ENCODE results near the gene SPAG17. TPM values are rescaled to one million over a fixed set of nuclear protein-coding genes. Genes with fewer than 3 reads are reported as not detected.

SPAG17 gene
- total RNA-seq, 1 experiment from 2014 or later, result not detected

- no peak for TF ChIP-seq EZH2phosphoT487 (IDR thresholded peaks at IDR 0.05; ENCODE audit: borderline replicate concordance)
Measured at GRCh38 chr1:118214866-118215265, 29.8 kb upstream of the SPAG17 start (continued).

DNA sequence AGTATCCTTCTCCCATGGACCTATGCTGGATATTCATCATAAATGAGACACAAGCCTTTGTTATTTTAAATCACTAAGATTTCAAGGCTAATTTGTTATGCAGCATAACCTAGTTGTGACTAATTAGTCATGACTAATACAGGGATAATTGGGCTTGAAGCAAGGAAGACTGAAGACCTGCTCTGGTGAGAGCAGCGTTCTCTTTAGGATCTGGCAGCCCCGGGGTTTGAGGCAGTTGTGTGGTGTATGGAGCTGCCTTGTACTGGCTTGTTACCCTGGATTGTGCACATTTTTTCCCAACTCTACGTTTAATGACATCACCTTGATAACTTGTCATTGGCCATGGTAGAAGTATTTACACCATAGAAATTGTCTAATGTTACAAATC, 25.7 kb upstream of the SPAG17 start:
- TF ChIP-seq ZFX (IDR thresholded peaks at IDR 0.05), result no peak
- TF ChIP-seq SRF (IDR thresholded peaks at IDR 0.05; ENCODE audit: low read depth), result no peak
- TF ChIP-seq CEBPB (IDR thresholded peaks at IDR 0.05; ENCODE audit: low read depth), result no peak
- no peak for TF ChIP-seq SP1 (IDR thresholded peaks at IDR 0.05; ENCODE audit: low read depth)
- TF ChIP-seq POLR2A (IDR thresholded peaks at IDR 0.05; ENCODE audit: borderline replicate concordance, extremely low read depth, insufficient read depth, insufficient read length), result no peak
- TF ChIP-seq POLR2AphosphoS5 (IDR thresholded peaks at IDR 0.05; ENCODE audit: low read depth, low read length), result no peak
- TF ChIP-seq, protein P1, sequence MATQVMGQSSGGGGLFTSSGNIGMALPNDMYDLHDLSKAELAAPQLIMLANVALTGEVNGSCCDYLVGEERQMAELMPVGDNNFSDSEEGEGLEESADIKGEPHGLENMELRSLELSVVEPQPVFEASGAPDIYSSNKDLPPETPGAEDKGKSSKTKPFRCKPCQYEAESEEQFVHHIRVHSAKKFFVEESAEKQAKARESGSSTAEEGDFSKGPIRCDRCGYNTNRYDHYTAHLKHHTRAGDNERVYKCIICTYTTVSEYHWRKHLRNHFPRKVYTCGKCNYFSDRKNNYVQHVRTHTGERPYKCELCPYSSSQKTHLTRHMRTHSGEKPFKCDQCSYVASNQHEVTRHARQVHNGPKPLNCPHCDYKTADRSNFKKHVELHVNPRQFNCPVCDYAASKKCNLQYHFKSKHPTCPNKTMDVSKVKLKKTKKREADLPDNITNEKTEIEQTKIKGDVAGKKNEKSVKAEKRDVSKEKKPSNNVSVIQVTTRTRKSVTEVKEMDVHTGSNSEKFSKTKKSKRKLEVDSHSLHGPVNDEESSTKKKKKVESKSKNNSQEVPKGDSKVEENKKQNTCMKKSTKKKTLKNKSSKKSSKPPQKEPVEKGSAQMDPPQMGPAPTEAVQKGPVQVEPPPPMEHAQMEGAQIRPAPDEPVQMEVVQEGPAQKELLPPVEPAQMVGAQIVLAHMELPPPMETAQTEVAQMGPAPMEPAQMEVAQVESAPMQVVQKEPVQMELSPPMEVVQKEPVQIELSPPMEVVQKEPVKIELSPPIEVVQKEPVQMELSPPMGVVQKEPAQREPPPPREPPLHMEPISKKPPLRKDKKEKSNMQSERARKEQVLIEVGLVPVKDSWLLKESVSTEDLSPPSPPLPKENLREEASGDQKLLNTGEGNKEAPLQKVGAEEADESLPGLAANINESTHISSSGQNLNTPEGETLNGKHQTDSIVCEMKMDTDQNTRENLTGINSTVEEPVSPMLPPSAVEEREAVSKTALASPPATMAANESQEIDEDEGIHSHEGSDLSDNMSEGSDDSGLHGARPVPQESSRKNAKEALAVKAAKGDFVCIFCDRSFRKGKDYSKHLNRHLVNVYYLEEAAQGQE (IDR thresholded peaks at IDR 0.05; ENCODE audit: low read depth), result no peak
- TF ChIP-seq, protein P2, sequence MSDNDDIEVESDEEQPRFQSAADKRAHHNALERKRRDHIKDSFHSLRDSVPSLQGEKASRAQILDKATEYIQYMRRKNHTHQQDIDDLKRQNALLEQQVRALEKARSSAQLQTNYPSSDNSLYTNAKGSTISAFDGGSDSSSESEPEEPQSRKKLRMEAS (IDR thresholded peaks at IDR 0.05), result no peak
- no peak for TF ChIP-seq ZNF274 (IDR thresholded peaks at IDR 0.05; ENCODE audit: low read depth, low read length)
- TF ChIP-seq, protein P3, sequence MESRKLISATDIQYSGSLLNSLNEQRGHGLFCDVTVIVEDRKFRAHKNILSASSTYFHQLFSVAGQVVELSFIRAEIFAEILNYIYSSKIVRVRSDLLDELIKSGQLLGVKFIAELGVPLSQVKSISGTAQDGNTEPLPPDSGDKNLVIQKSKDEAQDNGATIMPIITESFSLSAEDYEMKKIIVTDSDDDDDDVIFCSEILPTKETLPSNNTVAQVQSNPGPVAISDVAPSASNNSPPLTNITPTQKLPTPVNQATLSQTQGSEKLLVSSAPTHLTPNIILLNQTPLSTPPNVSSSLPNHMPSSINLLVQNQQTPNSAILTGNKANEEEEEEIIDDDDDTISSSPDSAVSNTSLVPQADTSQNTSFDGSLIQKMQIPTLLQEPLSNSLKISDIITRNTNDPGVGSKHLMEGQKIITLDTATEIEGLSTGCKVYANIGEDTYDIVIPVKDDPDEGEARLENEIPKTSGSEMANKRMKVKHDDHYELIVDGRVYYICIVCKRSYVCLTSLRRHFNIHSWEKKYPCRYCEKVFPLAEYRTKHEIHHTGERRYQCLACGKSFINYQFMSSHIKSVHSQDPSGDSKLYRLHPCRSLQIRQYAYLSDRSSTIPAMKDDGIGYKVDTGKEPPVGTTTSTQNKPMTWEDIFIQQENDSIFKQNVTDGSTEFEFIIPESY (IDR thresholded peaks at IDR 0.05; ENCODE audit: extremely low read depth, insufficient replicate concordance, low read length), result no peak
- no peak for TF ChIP-seq YY1 (IDR thresholded peaks at IDR 0.05; ENCODE audit: extremely low read depth, insufficient replicate concordance, low read depth, low read length)
- TF ChIP-seq EZH2 (IDR thresholded peaks at IDR 0.05), result no peak
- no peak for TF ChIP-seq SIN3A (IDR thresholded peaks at IDR 0.05; ENCODE audit: low read depth)
- TF ChIP-seq ELF1 (IDR thresholded peaks at IDR 0.05; ENCODE audit: borderline replicate concordance, low read depth), result no peak
- Histone ChIP-seq H2AFZ (ENCODE audit: low read depth, low read length, poor library complexity, severe bottlenecking) (no peak overlapping the region), H3K27ac (ENCODE audit: low read depth, low read length) (no peak overlapping the region), H3K4me3 (replicated peaks in 1 of 2; ENCODE audit: low read depth in 1 of 2, low read length in 2 of 2) (no peak overlapping the region), H3K9ac (ENCODE audit: low read length) (no peak overlapping the region), H4K20me1 (ENCODE audit: insufficient read depth) (no peaks in the 10 kb centered on the region), H3K79me2 (ENCODE audit: insufficient read depth, low read length) (no peaks in the 10 kb centered on the region), H3K9me2 (ENCODE audit: insufficient read depth) (no peaks in the 10 kb centered on the region), H3K4me2 (ENCODE audit: low read length) (no peak overlapping the region), H3K36me3 (ENCODE audit: control insufficient read depth in 1 of 2, insufficient read depth in 2 of 2, low read length in 2 of 2) (no peaks in the 10 kb centered on the region), H3K4me1 (ENCODE audit: control insufficient read depth in 1 of 2, insufficient read depth in 2 of 2, low read length in 2 of 2) (no peaks in the 10 kb centered on the region), H3K9me3 (ENCODE audit: control insufficient read depth in 1 of 2, insufficient read depth in 1 of 2, low read depth in 1 of 2, low read length in 2 of 2) (no peaks in the 10 kb centered on the region), H3K27me3 (ENCODE audit: insufficient read depth, low read length) (no peaks in the 10 kb centered on the region)
- ChIA-PET POLR2A (no interaction called here), RAD21 (ENCODE audit: low non-redundant PET in 1 of 2, low total read pairs in 2 of 2, uncharacterized antibody in 2 of 2, unreplicated experiment in 2 of 2) (no interaction called here), CTCF (no interaction called here)
- no peak for DNase-seq (ENCODE audit: low read depth, low spot score)
- intact Hi-C loops (cut with micrococcal nuclease), result no loop called here
- no TSS peak for BruUV-seq (replicated peaks)
- no peak for ATAC-seq

All from HCT116 (cell line).